Right kidney (tissue), 9 donors: ENCODE measurements around the gene OR6C4.
"Not testable (repeated sequence)": the region's sequence is repeated elsewhere in the genome, so short reads cannot be mapped to it uniquely, and the experiment has no call there.

ENCODE experiments used
- DNase-seq: peaks from one replicate; pipeline ENCODE4 v3.0.0-alpha.2; 2016
- long read RNA-seq, 8 donors: transcript quantifications; one replicate each; lab custom pipeline, GENCODE V29; 2026

OR6C4 gene
- long read RNA-seq, donor 1 = 0 reads
- long read RNA-seq, donor 2 = 0 reads
- long read RNA-seq, donor 3 = 0 reads
- long read RNA-seq, donor 4 = 0 reads
- long read RNA-seq, donor 5 = 0 reads
- long read RNA-seq, donor 6 = 0 reads
- long read RNA-seq, donor 7 = 0 reads
- long read RNA-seq, donor 8 = 0 reads

DNA sequence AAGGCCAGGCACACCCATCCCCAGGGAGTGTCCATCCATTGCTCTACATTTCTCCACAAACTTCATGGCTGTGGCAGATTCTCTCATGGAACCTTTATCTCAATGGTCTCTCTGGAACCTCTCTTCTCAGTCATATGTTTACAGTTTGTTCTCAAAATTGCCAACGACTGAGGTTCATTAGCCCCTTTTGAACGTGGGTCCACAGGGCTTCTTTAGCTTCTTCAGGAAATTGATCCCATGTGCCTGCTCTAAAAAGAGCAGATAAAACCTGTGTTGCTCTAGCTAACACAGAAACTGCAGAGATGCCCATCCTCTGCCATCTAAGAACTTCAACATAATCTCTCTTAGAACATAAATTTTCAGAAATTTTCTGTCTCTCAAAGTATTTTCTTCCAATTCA is at the start of gene OR6C4:
Gene OR6C4 (plus strand): TSS at position 301 of the 400 bp plus-strand sequence. CDS start 1,625 bp downstream, outside the sequence.
- DNase-seq = no peak

DNA sequence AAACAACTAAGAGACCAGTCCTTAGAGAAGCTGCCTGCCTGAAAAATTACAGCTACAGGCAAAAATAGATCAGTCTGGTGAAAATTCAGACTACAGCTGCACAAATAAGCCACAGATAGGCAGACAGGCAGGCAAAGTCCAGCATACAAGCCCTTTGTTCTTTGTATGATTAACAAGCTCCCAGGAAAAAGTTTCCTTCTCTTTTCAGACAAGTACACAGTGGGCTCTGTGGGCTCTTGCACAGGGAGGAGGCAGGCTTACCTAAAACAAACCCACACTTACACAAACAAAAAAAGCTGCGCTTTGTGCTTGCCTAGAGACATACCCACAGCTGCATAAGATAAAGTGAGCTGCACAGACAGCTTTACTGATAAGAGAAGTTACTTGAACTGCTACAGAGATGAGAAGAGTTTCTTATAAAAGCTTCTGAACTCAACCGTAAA is 49.6 kb upstream of the OR6C4 start:
- peak; percentile 28 for DNase-seq

DNA sequence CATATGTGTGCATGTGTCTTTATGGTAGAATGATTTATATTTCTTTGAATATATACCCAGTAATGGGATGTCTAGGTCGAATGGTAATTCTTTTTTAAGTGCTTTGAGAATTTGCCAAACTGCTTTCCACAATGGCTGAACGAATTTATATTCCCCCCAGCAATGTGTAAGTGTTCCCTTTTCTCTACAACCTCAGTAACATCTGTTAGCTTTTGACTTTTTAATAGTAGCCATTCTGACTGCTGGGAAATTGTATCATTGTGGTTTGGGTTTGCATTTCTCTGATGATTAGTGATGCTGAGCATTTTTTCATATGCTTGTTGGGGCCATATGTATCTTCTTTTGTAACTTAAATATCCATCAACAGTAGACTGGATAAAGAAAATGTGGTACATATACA is 47.8 kb upstream of the OR6C4 start:
- DNase-seq = no peak

DNA sequence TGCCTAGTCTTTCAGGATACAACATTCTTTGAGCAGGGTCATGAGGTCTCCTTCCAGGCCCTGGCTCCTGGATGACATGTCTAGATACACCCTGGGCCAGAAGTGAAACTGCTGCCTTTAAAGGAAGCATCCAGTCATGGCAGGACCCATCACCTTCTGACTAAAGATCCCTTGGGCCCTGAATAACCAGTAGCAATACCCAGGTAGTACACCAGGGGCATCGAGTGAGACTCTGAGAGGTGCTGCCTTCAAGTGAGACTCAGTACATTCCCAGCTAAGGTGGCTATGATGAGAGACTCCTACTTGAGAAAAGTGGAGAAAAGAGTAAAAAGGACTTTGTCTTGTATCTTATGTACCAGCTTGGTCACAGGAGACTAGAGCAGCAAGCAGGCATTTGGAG is 33.7 kb upstream of the OR6C4 start:
- DNase-seq = no peak

DNA sequence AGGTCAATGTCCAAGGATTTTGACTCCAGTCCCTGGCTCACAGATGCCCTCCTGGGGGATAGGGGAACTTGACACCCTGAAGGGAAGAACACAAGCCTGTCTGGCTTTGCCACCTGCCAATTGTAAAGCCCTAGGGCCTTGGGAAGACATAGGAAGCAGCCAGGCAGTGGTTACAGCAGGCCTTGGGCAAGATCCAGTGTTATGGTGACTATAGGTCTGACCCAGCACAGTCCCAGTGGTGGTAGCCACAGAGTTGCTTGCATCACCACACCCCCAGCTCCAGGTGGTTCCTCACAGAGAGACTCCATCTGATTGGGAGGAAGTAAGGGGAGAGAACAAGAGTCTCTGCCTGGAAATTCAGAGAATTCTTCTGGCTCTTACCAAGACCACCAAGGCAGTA is 33.0 kb upstream of the OR6C4 start:
- DNase-seq = no peak

DNA sequence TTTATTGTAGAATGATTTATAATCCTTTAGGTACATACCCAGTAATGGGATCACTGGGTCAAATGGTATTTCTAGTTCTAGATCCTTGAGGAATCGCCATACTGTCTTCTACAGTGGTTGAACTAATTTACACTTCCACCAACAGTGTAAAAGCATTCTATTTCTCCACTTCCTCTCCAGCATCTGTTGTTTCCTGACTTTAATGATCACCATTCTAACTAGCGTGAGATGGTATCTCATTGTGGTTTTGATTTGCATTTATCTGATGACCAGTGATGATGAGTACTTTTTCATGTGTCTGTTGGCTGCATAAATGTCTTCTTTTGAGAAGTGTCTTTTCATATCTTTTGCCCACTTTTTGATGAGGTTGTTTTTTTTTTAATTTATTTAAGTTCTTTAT is 1.2 kb upstream of the OR6C4 start:
- DNase-seq = not testable (repeated sequence)

DNA sequence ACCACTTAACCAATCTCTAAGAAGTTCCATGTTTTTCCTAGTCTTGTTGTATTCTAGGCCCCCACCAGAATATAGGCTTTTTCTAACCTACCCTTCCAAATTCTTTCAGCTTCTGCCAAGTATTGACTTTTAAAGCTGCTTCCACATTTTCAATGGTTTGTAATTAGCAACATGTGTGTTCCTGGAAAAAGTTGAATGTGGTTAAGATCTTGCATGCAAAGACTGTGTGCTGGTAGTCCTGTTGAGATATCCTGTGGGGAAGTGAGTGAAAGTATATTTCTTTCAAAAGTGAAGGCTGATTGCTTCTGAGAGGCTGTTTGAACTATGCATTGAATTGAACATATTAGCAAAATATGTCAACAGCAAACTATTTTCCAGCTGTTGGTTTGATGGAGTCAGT is 646 bp upstream of the OR6C4 start:
- no peak for DNase-seq

DNA sequence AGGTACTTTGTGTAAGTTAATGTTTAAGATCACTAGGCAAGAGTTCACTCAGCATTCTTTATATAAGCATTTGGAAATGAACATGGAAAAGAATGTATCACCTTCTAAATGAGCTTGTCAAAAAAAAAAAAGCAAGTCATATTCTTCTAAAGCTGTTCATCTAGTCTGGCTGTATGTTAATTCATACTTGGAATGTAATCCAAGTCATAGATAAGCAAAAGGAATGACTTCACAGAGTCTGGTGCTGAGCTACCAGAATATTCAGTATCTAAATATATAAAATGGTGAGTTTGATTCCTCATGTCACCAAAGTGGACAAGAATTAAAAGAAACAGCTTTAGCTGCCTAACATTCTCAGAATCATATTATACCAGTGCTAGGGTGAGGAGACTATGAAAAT is 4.9 kb downstream of the OR6C4 start:
- DNase-seq = no peak

DNA sequence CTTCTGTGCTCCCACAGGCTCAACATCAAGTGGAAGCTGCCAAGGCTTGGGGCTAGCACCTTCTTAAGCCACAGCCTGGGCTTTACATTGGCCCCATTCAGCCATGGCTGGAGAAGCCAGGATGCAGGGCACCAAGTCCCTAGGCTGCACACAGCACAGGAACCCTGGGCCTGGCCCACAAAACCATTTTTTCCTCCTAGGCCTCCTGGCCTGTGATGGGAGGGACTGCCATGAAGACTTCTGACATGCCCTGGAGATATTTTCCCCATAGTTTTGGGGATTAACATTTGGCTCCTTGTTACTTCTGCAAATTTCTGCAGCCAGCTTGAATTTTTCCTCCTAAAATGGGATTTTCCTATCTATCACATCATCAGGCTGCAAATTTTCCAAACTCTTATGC is 20.7 kb downstream of the OR6C4 start:
- DNase-seq = not testable (repeated sequence)

DNA sequence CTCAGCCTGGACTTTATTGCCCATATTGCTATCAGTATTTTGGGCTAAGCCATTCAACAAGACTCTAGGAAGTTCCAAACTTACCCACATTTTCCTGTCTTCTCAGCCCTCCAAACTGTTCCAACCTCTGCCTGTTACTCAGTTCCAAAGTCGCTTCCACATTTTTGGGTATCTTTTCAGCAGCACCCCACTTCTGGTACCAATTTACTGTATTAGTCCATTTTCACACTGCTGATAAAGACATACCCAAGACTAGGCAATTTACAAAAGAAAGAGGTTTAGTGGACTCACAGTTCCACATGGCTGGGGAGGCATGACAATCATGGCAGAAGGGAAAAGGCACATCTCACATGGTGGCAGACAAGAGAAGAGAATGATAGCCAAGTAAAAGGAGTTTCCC is 21.3 kb downstream of the OR6C4 start:
- DNase-seq = not testable (repeated sequence)

DNA sequence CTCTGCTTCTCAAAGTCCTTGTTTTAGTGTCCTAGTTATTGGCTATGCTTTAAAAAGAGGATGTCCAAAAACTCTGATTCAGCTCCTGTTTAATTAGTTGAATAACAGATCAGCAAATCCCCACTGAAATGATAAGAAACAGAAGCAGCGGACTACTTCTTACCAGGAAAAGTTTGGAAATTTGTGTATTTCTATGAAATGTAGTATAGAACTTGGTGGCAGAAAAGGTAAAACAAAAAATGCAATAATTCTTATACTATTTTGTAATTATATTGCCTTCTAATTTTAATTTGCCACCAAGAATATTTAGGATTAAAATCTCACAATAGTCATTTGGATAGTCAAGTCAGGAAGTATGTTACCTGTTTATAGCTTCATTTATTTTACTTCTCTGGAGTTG is 22.8 kb downstream of the OR6C4 start, which contains the start of gene OR2AP1:
Gene OR2AP1 (plus strand): TSS at position 301 of the 400 bp plus-strand sequence. CDS start 1,947 bp downstream, outside the sequence.
- no peak for DNase-seq

DNA sequence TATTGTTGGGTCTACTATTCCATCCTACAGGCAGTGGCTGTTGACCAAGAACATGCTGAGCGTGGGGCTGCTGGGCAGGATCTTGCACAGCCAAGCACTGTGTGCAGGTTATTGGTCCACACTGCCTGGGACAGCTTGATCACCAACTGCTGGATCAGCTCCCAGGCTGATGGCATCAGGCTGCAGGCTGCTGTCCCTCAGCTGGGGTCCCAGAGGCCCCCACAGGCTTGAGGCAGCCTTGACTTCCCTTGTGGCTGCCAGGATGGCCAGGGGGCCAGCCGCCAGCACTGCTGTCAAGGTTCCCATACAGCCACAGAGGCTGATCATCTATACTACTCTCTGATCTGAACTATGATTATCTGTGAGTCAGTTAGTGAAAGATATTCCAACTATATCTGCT is 32.7 kb downstream of the OR6C4 start:
- DNase-seq = no peak

DNA sequence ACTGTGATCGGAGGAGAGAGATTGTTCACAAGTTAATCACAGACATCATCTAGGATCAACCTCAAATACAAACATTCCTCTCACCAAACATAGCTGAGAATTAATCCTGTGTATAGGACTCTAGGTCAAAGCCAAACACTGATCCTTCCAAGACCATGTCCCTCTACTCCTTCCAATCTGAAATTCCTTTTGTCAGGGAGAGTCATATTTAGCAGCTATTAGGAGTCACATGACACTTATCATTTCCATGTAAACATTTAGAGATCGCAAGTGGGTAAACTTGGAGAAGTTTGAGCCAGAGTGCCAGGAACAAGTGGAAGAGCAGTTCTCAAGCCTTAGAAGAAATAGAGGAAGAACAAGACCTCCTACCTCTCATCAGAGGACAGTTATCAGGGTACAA is 36.4 kb downstream of the OR6C4 start:
- no peak for DNase-seq

DNA sequence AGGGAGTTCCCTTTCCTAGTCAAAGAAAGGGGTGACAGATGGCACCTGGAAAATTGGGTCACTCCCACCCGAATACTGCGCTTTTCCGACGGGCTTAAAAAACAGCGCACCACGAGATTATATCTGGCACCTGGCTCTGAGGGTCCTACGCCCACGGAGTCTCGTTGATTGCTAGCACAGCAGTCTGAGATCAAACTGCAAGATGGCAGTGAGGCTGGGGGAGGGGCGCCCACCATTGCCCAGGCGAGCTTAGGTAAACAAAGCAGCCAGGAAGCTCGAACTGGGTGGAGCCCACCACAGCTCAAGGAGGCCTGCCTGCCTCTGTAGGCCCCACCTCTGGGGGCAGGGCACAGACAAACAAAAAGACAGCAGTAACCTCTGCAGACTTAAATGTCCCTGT is 40.8 kb downstream of the OR6C4 start:
- DNase-seq = not testable (repeated sequence)
